Esophagus squamous epithelium (tissue), 5 donors: Measurements from ENCODE around the gene ZC3H7B. TPM values are rescaled to one million over a fixed set of nuclear protein-coding genes. Genes with fewer than 3 reads are reported as not detected.

ENCODE experiments used
- DNase-seq: peaks from one replicate; lab custom pipeline; 2025; lab: John Stamatoyannopoulos, UW
- H3K27ac ChIP-seq, 4 donors: fragments of 200-600 bp; sonication (generic); one replicate each; pipeline ENCODE4 v1.5.1; 2016 to 2019; ENCODE audit warnings: mild to moderate bottlenecking in 1 of 4
- H3K27me3 ChIP-seq, 4 donors: fragments of 200-600 bp; sonication (generic); 1 replicate in 3 of 4; 2 replicates in 1 of 4; pipeline versions ENCODE4 v1.5.1 to v1.6.0; 2017 to 2021; ENCODE audit warnings: antibody characterized with exemption in 1 of 4
- H3K36me3 ChIP-seq, 3 donors: fragments of 200-600 bp; sonication (generic); one replicate each; pipeline ENCODE4 v1.5.1; 2016 to 2019
- H3K4me1 ChIP-seq, 3 donors: fragments of 200-600 bp; sonication (generic); one replicate each; pipeline ENCODE4 v1.5.1; 2017 to 2019
- H3K4me3 ChIP-seq, 4 donors: fragments of 200-600 bp; sonication (generic); 1 replicate in 3 of 4; 2 replicates in 1 of 4; pipeline ENCODE4 v1.5.1; 2016 to 2019; ENCODE audit warnings: mild to moderate bottlenecking in 2 of 4, moderate library complexity in 1 of 4
- H3K9me3 ChIP-seq, 3 donors: fragments of 200-600 bp; sonication (generic); one replicate each; pipeline ENCODE4 v1.5.1; 2016 to 2019
- CTCF ChIP-seq, 6 experiments: fragments of 450-650 bp in 4 of 6; fragments of 200-600 bp in 2 of 6; sonication (generic) in 2 of 6; IDR thresholded peaks; one replicate each; pipeline ENCODE4 v1.5.1; 2016 to 2019; ENCODE audit warnings: antibody characterized with exemption in 6 of 6, mild to moderate bottlenecking in 4 of 6, moderate library complexity in 4 of 6
- POLR2A ChIP-seq, 4 donors: fragments of 450-650 bp; IDR thresholded peaks; one replicate each; pipeline ENCODE4 v1.6.1; 2017; ENCODE audit warnings: antibody characterized with exemption in 4 of 4, mild to moderate bottlenecking in 4 of 4, moderate library complexity in 3 of 4
- WGBS, 2 donors: methylation state at CpG; one replicate each; pipeline ENCODE4 v1.1.5; 2018; 5-methylcytosine and 5-hydroxymethylcytosine counted together
- intact Hi-C: fragments of 100-400 bp; cut with DNase I; formaldehyde crosslinking; loops from one replicate; pipeline ENCODE4 v1.15.0; 2022
- total RNA-seq, 4 donors: library from RNA; depleted of rRNA; stranded (reverse); fragments of >200 nt; gene quantifications; one replicate each; pipeline ENCODE4 v1.1.0, GENCODE V29; 2016
- donor health status: DM: yes; HTN: yes; CAD: no.

ZC3H7B gene
- total RNA-seq, 4 donors from 2014 or later, result 18.7 to 36.8 (median 20.9) TPM

- H3K4me3 ChIP-seq, result no peak overlapping the region
- H3K4me1 ChIP-seq, result peaks cover 7 to 11% (median 7%) of the 10 kb centered on the region in 3 donors
- TF ChIP-seq CTCF (IDR thresholded peaks at IDR 0.05) (no peak), POLR2A (IDR thresholded peaks at IDR 0.05) (no peak)
- no peaks in the 10 kb centered on the region for H3K9me3 ChIP-seq
- intact Hi-C loops, result no loop called here
- H3K36me3 ChIP-seq, result no peaks in the 10 kb centered on the region
- no peak for DNase-seq
- no peaks in the 10 kb centered on the region for H3K27me3 ChIP-seq
- H3K27ac ChIP-seq, result no peak overlapping the region
- WGBS, 2 donors, result 88 to 95% methylated on average over 9 of the region's 9 CpGs
Observed at GRCh38 chr22:41296826-41297667, 4.3 kb upstream of the ZC3H7B start.

GRCh38 chr22:41300661-41301060, 664 bp upstream of the ZC3H7B start:
- Histone ChIP-seq H3K4me1 (peaks cover 18 to 44% (median 19%) of the 10 kb centered on the region in 3 donors), H3K27me3 (no peaks in the 10 kb centered on the region), H3K4me3 (peak overlapping the region; percentile 79 to 99 (median 95)), H3K36me3 (no peaks in the 10 kb centered on the region), H3K9me3 (no peaks in the 10 kb centered on the region), H3K27ac (peak overlapping the region; percentile 89 to 94 (median 90))
- no peak for DNase-seq
- 38 to 40% methylated on average over 7 of the region's 7 CpGs for WGBS, 2 donors
- intact Hi-C loops, result no loop called here
- TF ChIP-seq CTCF (IDR thresholded peaks at IDR 0.05), result no peak
- no peak for TF ChIP-seq POLR2A (IDR thresholded peaks at IDR 0.05)

GRCh38 chr22:41302021-41302767, 869 bp downstream of the ZC3H7B start:
- DNase-seq, result no peak
- Histone ChIP-seq H3K4me3 (peak overlapping the region; percentile 79 to 99 (median 95)), H3K27ac (peak overlapping the region; percentile 89 to 94 (median 90)), H3K4me1 (peaks cover 18 to 51% (median 19%) of the 10 kb centered on the region in 3 donors), H3K36me3 (peaks cover 0 to 2% (median 0%) of the 10 kb centered on the region in 3 donors), H3K9me3 (no peaks in the 10 kb centered on the region), H3K27me3 (no peaks in the 10 kb centered on the region)
- no peak for TF ChIP-seq POLR2A (IDR thresholded peaks at IDR 0.05)
- no peak for TF ChIP-seq CTCF (IDR thresholded peaks at IDR 0.05)
- intact Hi-C loops, result no loop called here
- WGBS, 2 donors, result 0% methylated on average over 4 of the region's 60 CpGs

GRCh38 chr22:41302811-41303210, 1.5 kb downstream of the ZC3H7B start:
- WGBS, 2 donors, result 2 to 12% methylated on average over 5 of the region's 5 CpGs
- DNase-seq, result no peak
- Histone ChIP-seq H3K4me1 (peaks cover 18 to 57% (median 23%) of the 10 kb centered on the region in 3 donors), H3K27me3 (no peaks in the 10 kb centered on the region), H3K4me3 (peak overlapping the region; percentile 79 to 99 (median 95)), H3K9me3 (no peaks in the 10 kb centered on the region), H3K36me3 (peaks cover 0 to 8% (median 0%) of the 10 kb centered on the region in 3 donors), H3K27ac (peak overlapping the region; percentile 89 to 94 (median 90))
- TF ChIP-seq POLR2A (IDR thresholded peaks at IDR 0.05) (no peak), CTCF (IDR thresholded peaks at IDR 0.05) (no peak)
- intact Hi-C loops, result no loop called here
